NCI-H345 treated with DMSO at 0.1 percent for 48 hours (cell line): ENCODE measurements around the gene FGFR2.

ENCODE experiments used
- DNase-seq: peaks from one replicate; lab custom pipeline; 2025; ENCODE audit not compliant: unreplicated experiment; lab: John Stamatoyannopoulos, UW

The FGFR2 gene

GRCh38 chr10:121611393-121612159 lies 13.3 kb upstream of the FGFR2 start:
- no peak for DNase-seq

GRCh38 chr10:121610798-121611323 lies 12.6 kb upstream of the FGFR2 start:
- DNase-seq, result no peak

- DNase-seq, result no peak
Observed at GRCh38 chr10:121609426-121610380, 11.5 kb upstream of the FGFR2 start.

GRCh38 chr10:121608469-121609190 lies 10.4 kb upstream of the FGFR2 start:
- no peak for DNase-seq

- DNase-seq, result no peak
Observed at GRCh38 chr10:121607310-121608055, 9.2 kb upstream of the FGFR2 start.

- no peak for DNase-seq
Observed at GRCh38 chr10:121605708-121606107, 7.5 kb upstream of the FGFR2 start.

GRCh38 chr10:121601458-121601857 lies 3.2 kb upstream of the FGFR2 start:
- no peak for DNase-seq

GRCh38 chr10:121600611-121601010 lies 2.4 kb upstream of the FGFR2 start:
- DNase-seq, result no peak

- DNase-seq, result no peak
Observed at GRCh38 chr10:121599947-121600346, 1.7 kb upstream of the FGFR2 start.

GRCh38 chr10:121597504-121598262 lies 561 bp downstream of the FGFR2 start:
- no peak for DNase-seq

- no peak for DNase-seq
Observed at GRCh38 chr10:121596689-121597503, 1.3 kb downstream of the FGFR2 start.

- no peak for DNase-seq
Observed at GRCh38 chr10:121595806-121596688, 2.2 kb downstream of the FGFR2 start.

GRCh38 chr10:121595351-121595805 lies 2.9 kb downstream of the FGFR2 start:
- DNase-seq, result no peak

GRCh38 chr10:121594623-121595350 lies 3.5 kb downstream of the FGFR2 start:
- DNase-seq, result no peak

GRCh38 chr10:121594076-121594475 lies 4.2 kb downstream of the FGFR2 start:
- no peak for DNase-seq

- no peak for DNase-seq
Observed at GRCh38 chr10:121593281-121594075, 4.8 kb downstream of the FGFR2 start.
